SK-N-SH (cell line): ENCODE results near the gene PRKG1. TPM values are rescaled to one million over a fixed set of nuclear protein-coding genes. Genes with fewer than 3 reads are reported as not detected.

ENCODE experiments used
- CTCF ChIA-PET: fragments of 300-600, 350-600 bp; formaldehyde crosslinking; extraction: SDS; loops from one replicate; lab custom pipeline; 2021; lab: Yijun Ruan, JAX
- POLR2A ChIA-PET: fragments of 350-600 bp; sonication (Branson Sonifier 250); formaldehyde crosslinking; extraction: SDS; loops from one replicate; lab custom pipeline; 2020; ENCODE audit warnings: antibody characterized with exemption, inconsistent platforms; lab: Yijun Ruan, JAX
- DNase-seq: peaks from one replicate; pipeline ENCODE4 v3.0.0; 2012
- H2AFZ ChIP-seq: fragments of 200-600 bp; sonication (generic); 2 replicates; pipeline ENCODE4 v1.8.1; 2016; ENCODE audit warnings: antibody characterized with exemption, mild to moderate bottlenecking, low read depth
- H3F3A ChIP-seq: fragments of 200-600 bp; sonication (generic); replicated peaks from 2 replicates; pipeline ENCODE3; 2016; ENCODE audit warnings: antibody characterized with exemption, mild to moderate bottlenecking; ENCODE audit not compliant: insufficient read depth
- H3K27ac ChIP-seq, 2 experiments: fragments of 200-500 bp in 1 of 2; fragments of 200-600 bp in 1 of 2; sonication (Bioruptor generic) in 1 of 2; sonication (generic), shearing (Covaris generic) in 1 of 2; 2 replicates each; pipeline versions ENCODE4 v1.5.1 to v1.6.1; 2014 to 2016; ENCODE audit warnings: low read depth in 2 of 2, inconsistent platforms in 1 of 2, low read length in 1 of 2, mild to moderate bottlenecking in 1 of 2, mixed read lengths in 1 of 2
- H3K27me3 ChIP-seq: fragments of 200-600 bp; sonication (generic), shearing (Covaris generic); 2 replicates; pipeline ENCODE4 v1.6.1; 2016; ENCODE audit warnings: mixed run types; ENCODE audit not compliant: insufficient read depth
- H3K36me3 ChIP-seq, 2 experiments: fragments of 200-500 bp in 1 of 2; fragments of 200-600 bp in 1 of 2; sonication (Bioruptor generic) in 1 of 2; sonication (generic) in 1 of 2; replicated peaks in 1 of 2; 2 replicates each; pipeline versions ENCODE3 to v1.5.1; 2014 to 2016; ENCODE audit warnings: low read length in 1 of 2, mild to moderate bottlenecking in 1 of 2; ENCODE audit not compliant: insufficient read depth in 2 of 2, control insufficient read depth in 1 of 2
- H3K4me1 ChIP-seq, 2 experiments: fragments of 200-500 bp in 1 of 2; fragments of 200-600 bp in 1 of 2; sonication (Bioruptor generic) in 1 of 2; sonication (generic), shearing (Covaris generic) in 1 of 2; 2 replicates each; pipeline versions ENCODE4 v1.5.1 to v1.6.1; 2014 to 2016; ENCODE audit warnings: low read depth in 1 of 2, low read length in 1 of 2, mixed run types in 1 of 2; ENCODE audit not compliant: insufficient read depth in 2 of 2, control insufficient read depth in 1 of 2
- H3K4me2 ChIP-seq: fragments of 200-600 bp; sonication (generic), shearing (Covaris generic); 2 replicates; pipeline ENCODE4 v1.6.1; 2017; ENCODE audit warnings: mixed run types
- H3K4me3 ChIP-seq, 2 experiments: fragments of 200-500 bp in 1 of 2; fragments of 200-600 bp in 1 of 2; sonication (Bioruptor generic) in 1 of 2; sonication (generic), shearing (Covaris generic) in 1 of 2; 2 replicates each; pipeline versions ENCODE4 v1.5.1 to v1.8.1; 2014 to 2016; ENCODE audit warnings: low read depth in 2 of 2, inconsistent platforms in 1 of 2, low read length in 1 of 2, mild to moderate bottlenecking in 1 of 2, mixed read lengths in 1 of 2, moderate library complexity in 1 of 2
- H3K79me2 ChIP-seq: fragments of 200-600 bp; sonication (generic); 2 replicates; pipeline ENCODE4 v1.8.1; 2017; ENCODE audit warnings: mild to moderate bottlenecking; ENCODE audit not compliant: insufficient read depth
- H3K9ac ChIP-seq: fragments of 200-600 bp; sonication (generic); 2 replicates; pipeline ENCODE4 v1.6.1; 2017; ENCODE audit warnings: mixed run types
- H3K9me2 ChIP-seq: fragments of 200-600 bp; sonication (generic); 2 replicates; pipeline ENCODE4 v1.6.1; 2017; ENCODE audit warnings: mixed run types
- H3K9me3 ChIP-seq: fragments of 200-600 bp; sonication (generic); 2 replicates; pipeline ENCODE4 v1.6.1; 2017; ENCODE audit warnings: mixed run types, mild to moderate bottlenecking, moderate library complexity
- H4K20me1 ChIP-seq: fragments of 200-600 bp; sonication (generic); 2 replicates; pipeline ENCODE4 v1.6.1; 2017; ENCODE audit warnings: mild to moderate bottlenecking, mixed run types; ENCODE audit not compliant: insufficient read depth
- CHD2 ChIP-seq: fragments of 150-350 bp; IDR thresholded peaks from 2 replicates; pipeline ENCODE4 v1.6.1; 2018; ENCODE audit warnings: low read length; ENCODE audit not compliant: partially characterized antibody
- ELF1 ChIP-seq: IDR thresholded peaks from 2 replicates; pipeline ENCODE4 v1.4.0; 2012
- EP300 ChIP-seq, 2 experiments: IDR thresholded peaks; 2 replicates each; pipeline versions ENCODE4 v1.4.0 to v1.6.1; 2012; ENCODE audit warnings: borderline replicate concordance in 1 of 2, low read depth in 1 of 2, low read length in 1 of 2
- FOSL2 ChIP-seq: IDR thresholded peaks from 2 replicates; pipeline ENCODE4 v1.4.0; 2012; ENCODE audit warnings: low read depth, mild to moderate bottlenecking, moderate library complexity, borderline replicate concordance
- FOXJ3 ChIP-seq: sonication (generic); formaldehyde crosslinking; IDR thresholded peaks from 2 replicates; pipeline ENCODE4 v1.5.1; 2020; ENCODE audit warnings: mild to moderate bottlenecking, missing genetic modification reagents
- FOXM1 ChIP-seq: IDR thresholded peaks from 2 replicates; pipeline ENCODE4 v1.4.0; 2012; ENCODE audit warnings: low read depth, mild to moderate bottlenecking
- GABPA ChIP-seq: IDR thresholded peaks from 2 replicates; pipeline ENCODE4 v1.4.0; 2012; ENCODE audit warnings: low read depth, mild to moderate bottlenecking
- NFIC ChIP-seq: IDR thresholded peaks from 2 replicates; pipeline ENCODE4 v1.4.0; 2012; ENCODE audit warnings: borderline replicate concordance
- NRF1 ChIP-seq: IDR thresholded peaks from 2 replicates; pipeline ENCODE4 v1.6.1; 2012; ENCODE audit warnings: low read depth, mild to moderate bottlenecking, low read length
- RAD21 ChIP-seq: IDR thresholded peaks from 2 replicates; pipeline ENCODE4 v1.6.1; 2012; ENCODE audit warnings: mild to moderate bottlenecking, low read length
- RCOR1 ChIP-seq: fragments of 150-350 bp; IDR thresholded peaks from 2 replicates; pipeline ENCODE4 v1.6.1; 2017; ENCODE audit warnings: antibody characterized with exemption, low read length
- RXRA ChIP-seq: IDR thresholded peaks from 2 replicates; pipeline ENCODE4 v1.4.0; 2012; ENCODE audit warnings: low read depth, mild to moderate bottlenecking, borderline replicate concordance
- SMC3 ChIP-seq: IDR thresholded peaks from 2 replicates; pipeline ENCODE4 v1.6.1; 2012; ENCODE audit warnings: low read depth, low read length, improper control_type of control experiment
- TAF1 ChIP-seq: IDR thresholded peaks from 2 replicates; pipeline ENCODE4 v1.6.1; 2012; ENCODE audit warnings: low read depth, mild to moderate bottlenecking, low read length, moderate library complexity, borderline replicate concordance
- TCF12 ChIP-seq: IDR thresholded peaks from 2 replicates; pipeline ENCODE4 v1.4.0; 2012
- TEAD4 ChIP-seq: IDR thresholded peaks from 2 replicates; pipeline ENCODE4 v1.4.0; 2012; ENCODE audit warnings: mild to moderate bottlenecking, borderline replicate concordance; ENCODE audit not compliant: insufficient read depth
- YY1 ChIP-seq: IDR thresholded peaks from 2 replicates; pipeline ENCODE4 v1.4.0; 2012; ENCODE audit warnings: low read depth, mild to moderate bottlenecking
- WGBS: methylation state at CpG from one replicate; pipeline ENCODE4 v1.1.6; 2017; ENCODE audit warnings: low lambda C conversion rate; 5-methylcytosine and 5-hydroxymethylcytosine counted together
- polyA plus RNA-seq, 3 experiments: library from polyadenylated mRNA; depleted of rRNA; stranded (reverse); fragments of >200 nt; gene quantifications; 2 replicates each; pipeline ENCODE4 v1.2.3, GENCODE V29; 2012
- TF ChIP-seq, protein P1 (sequence below): IDR thresholded peaks from 2 replicates; pipeline ENCODE4 v1.4.0; 2012; ENCODE audit warnings: low read depth, borderline replicate concordance
- TF ChIP-seq, protein P2 (sequence below): fragments of 200-600 bp; sonication (generic); IDR thresholded peaks from 2 replicates; pipeline ENCODE4 v1.6.1; 2017; ENCODE audit warnings: antibody characterized with exemption, mild to moderate bottlenecking, moderate library complexity
- TF ChIP-seq, protein P3 (sequence below): IDR thresholded peaks from 2 replicates; pipeline ENCODE4 v1.4.0; 2012; ENCODE audit warnings: low read depth

PRKG1 gene
- polyA plus RNA-seq, 1 of the 3 experiments (the other 2 are of a cell fraction) = 4.1 TPM

GRCh38 chr10:51960494-51960895, 886.2 kb downstream of the PRKG1 start:
- Histone ChIP-seq H3K4me2 (no peak overlapping the region), H2AFZ (no peak overlapping the region), H3K9ac (no peak overlapping the region), H3K27ac (peak overlapping the region in 1 of 2 experiments; percentile 22; a peak in 2 of 4 replicates), H4K20me1 (no peaks in the 10 kb centered on the region), H3F3A (no peaks in the 10 kb centered on the region), H3K4me3 (peak overlapping the region in 1 of 2 experiments; percentile 27; a peak in 1 of 4 replicates), H3K27me3 (no peaks in the 10 kb centered on the region), H3K79me2 (no peaks in the 10 kb centered on the region), H3K9me3 (no peaks in the 10 kb centered on the region), H3K36me3 (no peaks in the 10 kb centered on the region), H3K4me1 (no peaks in the 10 kb centered on the region; a peak in 1 of 4 replicates), H3K9me2 (no peaks in the 10 kb centered on the region)
- DNase-seq = peak; percentile 34
- TF ChIP-seq, protein P1, sequence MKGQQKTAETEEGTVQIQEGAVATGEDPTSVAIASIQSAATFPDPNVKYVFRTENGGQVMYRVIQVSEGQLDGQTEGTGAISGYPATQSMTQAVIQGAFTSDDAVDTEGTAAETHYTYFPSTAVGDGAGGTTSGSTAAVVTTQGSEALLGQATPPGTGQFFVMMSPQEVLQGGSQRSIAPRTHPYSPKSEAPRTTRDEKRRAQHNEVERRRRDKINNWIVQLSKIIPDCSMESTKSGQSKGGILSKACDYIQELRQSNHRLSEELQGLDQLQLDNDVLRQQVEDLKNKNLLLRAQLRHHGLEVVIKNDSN = no peak
- TF ChIP-seq NRF1 = no peak
- TF ChIP-seq EP300 (IDR thresholded peaks at IDR 0.05; ENCODE audit: borderline replicate concordance in 1 of 2, low read depth in 1 of 2, low read length in 1 of 2) = peak in 1 of 2 experiments; percentile 9; a peak in 1 of 4 replicates
- TF ChIP-seq FOSL2 = no peak
- no peak for TF ChIP-seq CHD2
- peak; percentile 86 for TF ChIP-seq RAD21
- TF ChIP-seq TCF12 = no peak
- TF ChIP-seq, protein P2, sequence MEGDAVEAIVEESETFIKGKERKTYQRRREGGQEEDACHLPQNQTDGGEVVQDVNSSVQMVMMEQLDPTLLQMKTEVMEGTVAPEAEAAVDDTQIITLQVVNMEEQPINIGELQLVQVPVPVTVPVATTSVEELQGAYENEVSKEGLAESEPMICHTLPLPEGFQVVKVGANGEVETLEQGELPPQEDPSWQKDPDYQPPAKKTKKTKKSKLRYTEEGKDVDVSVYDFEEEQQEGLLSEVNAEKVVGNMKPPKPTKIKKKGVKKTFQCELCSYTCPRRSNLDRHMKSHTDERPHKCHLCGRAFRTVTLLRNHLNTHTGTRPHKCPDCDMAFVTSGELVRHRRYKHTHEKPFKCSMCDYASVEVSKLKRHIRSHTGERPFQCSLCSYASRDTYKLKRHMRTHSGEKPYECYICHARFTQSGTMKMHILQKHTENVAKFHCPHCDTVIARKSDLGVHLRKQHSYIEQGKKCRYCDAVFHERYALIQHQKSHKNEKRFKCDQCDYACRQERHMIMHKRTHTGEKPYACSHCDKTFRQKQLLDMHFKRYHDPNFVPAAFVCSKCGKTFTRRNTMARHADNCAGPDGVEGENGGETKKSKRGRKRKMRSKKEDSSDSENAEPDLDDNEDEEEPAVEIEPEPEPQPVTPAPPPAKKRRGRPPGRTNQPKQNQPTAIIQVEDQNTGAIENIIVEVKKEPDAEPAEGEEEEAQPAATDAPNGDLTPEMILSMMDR = peak; percentile 71
- no peak for TF ChIP-seq TAF1
- TF ChIP-seq SMC3 = peak; percentile 59
- TF ChIP-seq RCOR1 = no peak
- WGBS = 16% methylated on average over 8 of the region's 8 CpGs
- ChIA-PET CTCF (interaction anchor here (0.7 to 5.7 kb wide), 23 partner anchors 9 to 897 kb away, joined by 3 to 46 read pairs (median 4); no protein-coding TSS in a partner anchor), POLR2A (no interaction called here)

- no peak for DNase-seq
Observed at GRCh38 chr10:51961401-51961800, 887.1 kb downstream of the PRKG1 start.

More at GRCh38 chr10:51961401-51961800, 887.1 kb downstream of the PRKG1 start:
- Histone ChIP-seq H3K36me3 (no peaks in the 10 kb centered on the region), H3F3A (no peaks in the 10 kb centered on the region), H3K27me3 (no peaks in the 10 kb centered on the region), H2AFZ (no peak overlapping the region), H3K4me2 (no peak overlapping the region), H3K9me3 (no peaks in the 10 kb centered on the region), H3K4me1 (no peaks in the 10 kb centered on the region; a peak in 1 of 4 replicates), H3K79me2 (no peaks in the 10 kb centered on the region), H4K20me1 (no peaks in the 10 kb centered on the region), H3K4me3 (no peak overlapping the region), H3K9ac (no peak overlapping the region), H3K9me2 (no peaks in the 10 kb centered on the region), H3K27ac (no peak overlapping the region)
- ChIA-PET POLR2A (no interaction called here), CTCF (interaction anchor here (0.6 to 5.7 kb wide), 22 partner anchors 9 to 898 kb away, joined by 3 to 46 read pairs (median 4); no protein-coding TSS in a partner anchor)
- TF ChIP-seq RCOR1 (no peak), FOXM1 (no peak), FOXJ3 (CRISPR knock-in tag) (no peak), ELF1 (no peak), RXRA (no peak), TEAD4 (no peak), YY1 (no peak), GABPA (no peak), NFIC (no peak)
- TF ChIP-seq, protein P1 = no peak
- TF ChIP-seq, protein P3, sequence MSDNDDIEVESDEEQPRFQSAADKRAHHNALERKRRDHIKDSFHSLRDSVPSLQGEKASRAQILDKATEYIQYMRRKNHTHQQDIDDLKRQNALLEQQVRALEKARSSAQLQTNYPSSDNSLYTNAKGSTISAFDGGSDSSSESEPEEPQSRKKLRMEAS = no peak
- WGBS = 69% methylated on average over 3 of the region's 3 CpGs
